ENCODE data around the gene STX10.
"Not testable (repeated sequence)": the region's sequence is repeated elsewhere in the genome, so short reads cannot be mapped to it uniquely, and the experiment has no call there.

STX10 gene

GRCh38 chr19:13150187-13150930 is at the start of gene STX10, which contains the start of gene IER2:
Gene STX10 (minus strand): TSS chr19:13150375. CDS start chr19:13150173, 202 bp downstream.
Gene IER2 (plus strand): TSS chr19:13150411. CDS start chr19:13153187, 2,776 bp downstream.
- peak; percentile 82 for DNase-seq

GRCh38 chr19:13198634-13199033 is 48.5 kb upstream of the STX10 start:
- no peak for DNase-seq

DNA sequence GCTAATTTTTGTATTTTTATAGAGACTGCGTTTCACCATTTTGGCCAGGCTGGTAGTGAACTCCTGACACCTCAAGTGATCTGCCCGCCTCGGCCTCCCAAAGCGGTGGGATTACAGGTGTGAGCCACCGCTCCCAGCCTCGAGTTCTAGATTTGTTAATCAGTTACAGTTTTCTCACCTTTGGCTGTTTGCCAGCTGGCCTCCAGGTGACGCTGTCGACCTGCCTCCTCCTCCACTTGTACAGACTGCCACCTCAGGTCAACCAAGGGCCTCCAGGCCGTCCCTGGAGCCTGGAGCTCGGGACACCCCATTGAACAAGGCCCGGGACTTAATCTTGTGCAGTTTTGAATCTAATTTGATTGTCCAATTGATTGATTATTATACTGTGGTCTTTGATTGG is 45.5 kb upstream of the STX10 start:
- DNase-seq, result no peak

GRCh38 chr19:13190781-13191540 is 40.8 kb upstream of the STX10 start:
- DNase-seq, result no peak

- no peak for DNase-seq
Measured at GRCh38 chr19:13189600-13189999, 39.4 kb upstream of the STX10 start.

DNA sequence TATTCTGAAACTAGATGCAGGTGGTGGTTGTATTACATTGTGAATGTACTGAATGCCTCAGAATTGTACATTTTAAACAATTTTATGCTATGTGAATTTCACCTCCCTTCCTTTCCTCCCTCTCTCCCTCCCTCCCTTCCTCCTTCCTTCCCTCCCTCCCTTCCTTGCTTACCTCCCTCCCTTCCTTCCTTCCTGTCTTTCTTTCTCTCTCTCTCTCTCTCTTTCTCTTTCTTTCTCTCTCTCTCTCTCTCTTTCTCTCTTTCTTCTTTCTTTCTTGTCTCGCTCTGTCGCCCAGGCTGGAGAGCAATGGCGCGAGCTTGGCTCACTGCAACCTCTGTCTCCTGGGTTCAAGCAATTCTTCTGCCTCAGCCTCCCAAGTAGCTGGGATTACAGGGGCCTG is 37.2 kb upstream of the STX10 start:
- DNase-seq, result no peak

DNA sequence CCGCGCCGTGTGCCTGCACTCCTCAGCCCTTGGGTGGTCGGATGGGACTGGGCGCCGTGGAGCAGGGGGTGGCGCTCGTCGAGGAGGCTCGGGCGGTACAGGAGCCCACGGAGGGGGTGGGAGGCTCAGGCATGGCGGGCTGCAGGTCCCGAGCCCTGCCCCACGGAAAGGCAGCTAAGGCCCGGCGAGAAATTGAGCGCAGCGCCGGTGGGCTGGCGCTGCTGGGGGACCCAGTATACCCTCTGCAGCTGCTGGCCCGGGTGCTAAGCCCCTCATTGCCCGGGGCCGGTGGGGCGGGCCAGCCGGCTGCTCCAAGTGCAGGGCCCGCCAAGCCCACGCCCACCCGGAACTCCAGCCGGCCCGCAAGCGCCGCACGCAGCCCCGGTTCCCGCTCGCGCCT is 36.5 kb upstream of the STX10 start:
- not testable (repeated sequence) for DNase-seq

DNA sequence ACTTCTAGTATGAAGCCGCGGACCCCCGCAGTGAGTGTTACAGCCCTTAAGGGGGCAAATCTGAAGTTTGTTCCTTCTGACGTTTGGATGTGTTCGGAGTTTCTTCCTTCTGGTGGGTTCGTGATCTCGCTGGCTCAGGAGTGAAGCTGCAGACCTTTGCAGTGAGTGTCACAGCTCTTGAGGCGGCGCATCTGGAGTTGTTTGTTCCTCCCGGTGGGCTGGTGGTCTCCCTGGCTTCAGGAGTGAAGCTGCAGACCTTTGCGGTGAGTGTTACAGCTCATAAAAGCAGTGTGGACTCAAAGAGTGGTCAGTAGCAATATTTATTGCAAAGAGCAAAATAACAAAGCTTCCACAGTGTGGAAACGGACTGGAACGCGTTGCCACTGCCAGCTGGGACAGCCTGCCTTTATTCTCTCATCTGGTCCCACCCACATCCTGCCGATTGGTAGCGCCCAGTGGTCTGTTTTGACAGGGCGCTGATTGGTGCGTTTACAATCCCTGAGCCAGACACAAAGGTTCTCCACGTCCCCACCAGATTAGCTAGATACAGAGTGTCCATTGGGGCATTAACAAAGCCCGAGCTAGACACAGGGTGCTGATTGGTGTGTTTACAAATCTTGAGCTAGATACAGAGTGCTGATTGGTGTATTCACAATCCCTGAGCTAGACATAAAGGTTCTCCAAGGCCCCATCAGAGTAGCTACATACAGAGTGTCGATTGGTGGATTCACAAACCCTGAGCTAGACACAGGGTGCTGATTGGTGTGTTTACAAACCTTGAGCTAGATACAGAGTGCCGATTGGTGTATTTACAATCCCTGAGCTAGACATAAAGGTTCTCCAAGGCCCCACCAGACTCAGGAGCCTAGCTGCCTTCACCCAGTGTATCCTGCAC is 35.8 kb upstream of the STX10 start:
- not testable (repeated sequence) for DNase-seq

DNA sequence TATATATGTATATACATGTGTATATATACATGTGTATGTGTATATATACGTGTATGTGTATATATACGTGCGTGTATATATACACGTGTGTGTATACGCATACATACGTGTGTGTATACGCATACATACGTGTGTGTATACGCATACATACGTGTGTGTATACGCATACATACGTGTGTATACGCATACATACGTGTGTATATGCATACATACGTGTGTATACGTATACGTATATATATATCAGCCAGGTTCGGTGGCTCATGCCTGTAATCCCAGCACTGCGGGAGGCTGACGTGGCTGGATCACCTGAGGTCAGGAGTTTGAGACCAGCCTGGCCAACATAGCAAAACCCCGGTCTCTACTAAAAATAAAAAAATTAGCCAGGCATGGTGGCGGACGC is 34.8 kb upstream of the STX10 start:
- not testable (repeated sequence) for DNase-seq

DNA sequence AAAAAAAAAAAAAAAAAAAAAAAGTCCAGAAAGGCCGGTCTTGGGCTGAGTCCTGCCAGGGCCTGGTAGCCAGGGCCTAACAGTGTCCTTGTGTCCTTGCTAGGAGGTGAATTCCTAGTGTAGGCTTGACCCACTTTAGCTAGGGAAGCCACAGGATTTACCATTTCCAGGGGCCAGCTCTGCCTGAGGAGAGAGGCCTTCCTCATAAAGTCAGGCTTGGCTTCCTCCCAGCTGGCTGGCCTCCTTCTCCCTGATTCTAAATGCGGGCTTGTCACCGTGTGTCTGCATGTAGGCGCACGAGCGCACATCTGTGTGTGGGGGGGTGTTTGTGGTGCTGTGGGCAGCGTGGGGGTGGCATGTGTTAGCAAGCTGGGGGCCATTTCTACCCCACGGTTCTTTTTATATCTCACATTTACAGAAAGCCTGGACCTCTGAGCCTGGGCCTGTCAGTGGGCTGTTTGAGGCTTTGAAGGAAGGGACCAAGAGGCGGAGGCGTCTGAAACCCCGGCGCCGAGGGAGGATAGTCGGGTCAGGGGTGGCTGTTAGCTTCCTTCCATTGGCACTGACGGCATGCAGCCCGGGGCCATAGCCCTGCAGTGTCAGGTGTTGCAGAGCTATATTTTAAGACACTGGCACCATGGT is 31.7 kb upstream of the STX10 start:
- DNase-seq, result no peak

GRCh38 chr19:13178291-13178690 is 28.1 kb upstream of the STX10 start:
- DNase-seq, result not testable (repeated sequence)

DNA sequence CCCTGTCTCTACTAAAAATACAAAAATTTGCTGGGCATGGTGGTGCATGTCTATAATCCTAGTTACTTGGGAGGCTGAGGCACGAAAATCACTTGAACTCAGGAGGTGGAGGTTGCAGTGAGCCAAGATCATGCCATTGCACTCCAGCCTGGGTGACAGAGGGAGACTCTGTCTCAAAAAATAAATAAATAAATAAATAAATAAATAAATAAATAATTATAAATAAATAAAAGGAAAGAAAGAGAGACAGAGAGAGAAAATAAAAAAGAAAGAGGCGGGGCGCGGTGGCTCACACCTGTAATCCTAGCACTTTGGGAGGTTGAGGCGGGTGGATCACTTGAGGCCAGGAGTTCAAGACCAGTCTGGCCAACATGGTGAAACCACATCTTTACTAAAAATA is 27.4 kb upstream of the STX10 start:
- DNase-seq, result not testable (repeated sequence)

- no peak for DNase-seq
Measured at GRCh38 chr19:13176345-13176744, 26.2 kb upstream of the STX10 start.

DNA sequence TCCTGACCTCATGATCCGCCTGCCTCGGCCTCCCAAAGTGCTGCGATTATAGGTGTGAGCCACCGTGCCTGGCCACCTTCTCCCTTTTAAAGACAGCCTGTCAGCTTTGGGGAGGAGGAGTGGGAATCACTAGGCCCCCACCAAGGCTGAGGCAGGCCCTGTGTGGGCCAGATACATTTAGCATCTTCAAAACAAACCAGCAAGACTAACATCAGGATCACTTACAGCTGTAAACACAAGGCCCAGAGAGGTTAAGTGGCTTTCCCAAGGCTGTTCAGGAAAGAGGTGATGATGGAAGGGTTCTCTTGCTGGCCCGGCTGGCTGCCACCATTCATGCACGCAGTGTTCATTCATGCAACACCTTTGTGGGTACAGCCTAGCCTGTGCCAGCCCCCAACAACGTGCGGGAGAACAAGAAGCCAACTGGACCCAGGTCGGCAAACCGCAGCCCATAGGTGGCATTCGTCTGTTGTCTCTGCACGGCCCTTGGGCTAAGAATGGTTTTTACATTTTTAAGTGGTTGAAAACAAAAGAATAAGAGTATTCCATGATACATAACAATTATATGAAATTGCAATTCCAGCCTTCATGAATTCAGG is 23.1 kb upstream of the STX10 start:
- DNase-seq, result no peak

GRCh38 chr19:13172346-13173138 is 22.4 kb upstream of the STX10 start:
- DNase-seq, result peak; percentile 41

DNA sequence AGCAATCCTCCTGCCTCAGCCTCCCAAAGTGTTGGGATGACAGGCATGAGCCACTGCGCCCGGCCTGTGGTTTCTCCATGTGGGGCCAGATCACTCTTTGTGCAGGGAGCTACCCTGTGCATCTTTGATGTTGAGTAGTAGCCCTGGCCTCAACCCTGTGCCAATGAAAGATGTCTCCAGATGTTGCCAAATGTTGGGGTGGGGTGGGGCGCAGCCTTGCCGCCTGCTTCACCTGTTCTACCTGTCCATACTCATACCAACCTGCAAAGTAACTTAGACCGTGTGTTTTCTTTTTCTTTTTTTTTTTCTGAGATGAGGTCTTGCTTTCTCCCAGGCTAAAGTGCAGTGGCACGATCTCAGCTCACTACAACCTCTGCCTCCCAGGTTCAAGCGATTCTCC is 21.0 kb upstream of the STX10 start:
- DNase-seq, result no peak

- no peak for DNase-seq
Measured at GRCh38 chr19:13169769-13170168, 19.6 kb upstream of the STX10 start.

- DNase-seq, result not testable (repeated sequence)
Measured at GRCh38 chr19:13166151-13166550, 16.0 kb upstream of the STX10 start.

GRCh38 chr19:13165162-13165997 is 15.2 kb upstream of the STX10 start:
- DNase-seq, result no peak
